Upper lobe of left lung (tissue), 4 donors: Measurements from ENCODE around the gene STIM1.

Source experiments
- EP300 ChIP-seq, 4 donors: sonication (generic); formaldehyde crosslinking; IDR thresholded peaks; one replicate each; pipeline ENCODE4 v1.5.1; 2017; ENCODE audit warnings: antibody characterized with exemption in 4 of 4, control low read depth in 2 of 4
- POLR2A ChIP-seq, 4 donors: fragments of 450-650 bp; IDR thresholded peaks; one replicate each; pipeline ENCODE4 v1.5.1; 2016 to 2017; ENCODE audit warnings: antibody characterized with exemption in 4 of 4, mild to moderate bottlenecking in 2 of 4
- POLR2AphosphoS5 ChIP-seq, 2 donors: sonication (generic); formaldehyde crosslinking; IDR thresholded peaks; one replicate each; pipeline ENCODE4 v1.5.1; 2017; ENCODE audit warnings: antibody characterized with exemption in 2 of 2
- TF ChIP-seq, protein P1 (sequence below), 6 experiments: fragments of 450-650 bp in 4 of 6; fragments of 200-600 bp in 2 of 6; sonication (generic) in 2 of 6; IDR thresholded peaks; one replicate each; pipeline ENCODE4 v1.5.1; 2016 to 2019; ENCODE audit warnings: antibody characterized with exemption in 6 of 6

DNA sequence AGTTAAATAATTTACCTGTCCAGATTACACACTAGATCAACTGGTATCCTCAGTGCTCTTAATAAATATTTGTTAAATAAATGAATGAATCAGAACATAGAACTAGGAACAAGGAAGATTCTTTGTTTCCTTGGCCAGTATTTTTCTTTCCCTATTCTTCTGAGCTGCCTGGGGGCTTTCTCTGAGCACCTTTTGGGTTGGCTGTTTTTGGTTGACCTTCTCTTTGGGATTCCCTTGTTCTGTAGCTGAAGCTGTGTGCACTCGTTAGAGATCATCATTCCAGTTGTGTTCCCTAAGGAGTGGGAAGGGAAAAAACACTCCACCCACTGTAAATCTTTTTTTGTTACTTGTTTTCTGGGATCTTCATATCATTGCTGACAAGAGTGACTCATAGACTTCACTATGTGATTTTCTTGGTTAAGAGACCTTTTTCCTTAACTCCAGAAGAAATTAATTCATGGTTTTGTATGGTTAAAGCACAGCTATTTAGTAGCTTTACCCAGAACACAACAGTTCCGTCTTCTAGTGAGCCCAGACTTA, 84.3 kb downstream of the STIM1 start:
- TF ChIP-seq, protein P1, sequence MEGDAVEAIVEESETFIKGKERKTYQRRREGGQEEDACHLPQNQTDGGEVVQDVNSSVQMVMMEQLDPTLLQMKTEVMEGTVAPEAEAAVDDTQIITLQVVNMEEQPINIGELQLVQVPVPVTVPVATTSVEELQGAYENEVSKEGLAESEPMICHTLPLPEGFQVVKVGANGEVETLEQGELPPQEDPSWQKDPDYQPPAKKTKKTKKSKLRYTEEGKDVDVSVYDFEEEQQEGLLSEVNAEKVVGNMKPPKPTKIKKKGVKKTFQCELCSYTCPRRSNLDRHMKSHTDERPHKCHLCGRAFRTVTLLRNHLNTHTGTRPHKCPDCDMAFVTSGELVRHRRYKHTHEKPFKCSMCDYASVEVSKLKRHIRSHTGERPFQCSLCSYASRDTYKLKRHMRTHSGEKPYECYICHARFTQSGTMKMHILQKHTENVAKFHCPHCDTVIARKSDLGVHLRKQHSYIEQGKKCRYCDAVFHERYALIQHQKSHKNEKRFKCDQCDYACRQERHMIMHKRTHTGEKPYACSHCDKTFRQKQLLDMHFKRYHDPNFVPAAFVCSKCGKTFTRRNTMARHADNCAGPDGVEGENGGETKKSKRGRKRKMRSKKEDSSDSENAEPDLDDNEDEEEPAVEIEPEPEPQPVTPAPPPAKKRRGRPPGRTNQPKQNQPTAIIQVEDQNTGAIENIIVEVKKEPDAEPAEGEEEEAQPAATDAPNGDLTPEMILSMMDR (IDR thresholded peaks at IDR 0.05): no peak
- TF ChIP-seq EP300 (IDR thresholded peaks at IDR 0.05): no peak
- TF ChIP-seq POLR2A (IDR thresholded peaks at IDR 0.05): no peak
- TF ChIP-seq POLR2AphosphoS5 (IDR thresholded peaks at IDR 0.05): no peak
